HG03159 (cell line): Measurements from ENCODE around the gene APC2.

Source experiments
- ATAC-seq: cut with Tn5 transposase; IDR thresholded peaks from one replicate; pipeline ENCODE4 v1.9.1; 2021; ENCODE audit warnings: mild to moderate bottlenecking, moderate library complexity; ENCODE audit not compliant: unreplicated experiment

APC2 gene

DNA sequence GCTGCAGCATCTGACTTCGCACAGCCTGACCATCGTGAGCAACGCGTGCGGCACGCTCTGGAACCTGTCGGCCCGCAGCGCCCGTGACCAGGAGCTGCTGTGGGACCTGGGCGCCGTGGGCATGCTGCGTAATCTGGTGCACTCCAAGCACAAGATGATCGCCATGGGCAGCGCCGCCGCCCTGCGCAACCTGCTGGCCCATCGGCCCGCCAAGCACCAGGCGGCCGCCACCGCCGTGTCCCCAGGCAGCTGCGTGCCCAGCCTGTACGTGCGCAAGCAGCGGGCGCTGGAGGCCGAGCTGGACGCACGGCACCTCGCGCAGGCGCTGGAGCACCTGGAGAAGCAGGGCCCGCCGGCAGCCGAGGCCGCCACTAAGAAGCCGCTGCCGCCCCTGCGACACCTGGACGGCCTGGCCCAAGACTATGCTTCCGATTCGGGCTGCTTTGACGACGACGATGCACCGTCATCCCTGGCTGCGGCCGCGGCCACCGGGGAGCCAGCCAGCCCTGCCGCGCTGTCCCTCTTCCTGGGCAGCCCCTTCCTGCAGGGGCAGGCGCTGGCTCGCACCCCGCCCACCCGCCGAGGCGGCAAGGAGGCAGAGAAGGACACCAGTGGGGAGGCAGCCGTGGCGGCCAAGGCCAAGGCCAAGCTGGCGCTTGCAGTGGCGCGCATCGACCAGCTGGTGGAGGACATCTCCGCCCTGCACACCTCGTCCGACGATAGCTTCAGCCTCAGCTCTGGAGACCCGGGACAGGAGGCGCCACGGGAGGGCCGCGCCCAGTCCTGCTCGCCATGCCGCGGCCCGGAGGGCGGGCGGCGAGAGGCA, 15.5 kb downstream of the APC2 start:
- ATAC-seq: no peak

DNA sequence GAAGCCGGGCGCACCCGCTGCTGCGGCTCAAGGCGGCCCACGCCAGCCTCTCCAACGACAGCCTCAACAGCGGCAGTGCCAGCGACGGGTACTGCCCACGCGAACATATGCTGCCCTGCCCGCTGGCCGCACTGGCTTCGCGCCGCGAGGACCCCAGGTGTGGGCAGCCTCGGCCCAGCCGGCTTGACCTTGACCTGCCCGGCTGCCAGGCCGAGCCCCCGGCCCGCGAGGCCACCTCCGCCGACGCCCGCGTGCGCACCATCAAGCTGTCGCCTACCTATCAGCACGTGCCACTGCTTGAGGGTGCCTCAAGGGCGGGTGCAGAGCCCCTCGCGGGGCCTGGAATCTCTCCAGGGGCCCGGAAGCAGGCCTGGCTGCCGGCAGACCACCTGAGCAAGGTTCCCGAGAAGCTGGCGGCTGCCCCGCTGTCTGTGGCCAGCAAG, 16.1 kb downstream of the APC2 start:
- ATAC-seq: no peak

DNA sequence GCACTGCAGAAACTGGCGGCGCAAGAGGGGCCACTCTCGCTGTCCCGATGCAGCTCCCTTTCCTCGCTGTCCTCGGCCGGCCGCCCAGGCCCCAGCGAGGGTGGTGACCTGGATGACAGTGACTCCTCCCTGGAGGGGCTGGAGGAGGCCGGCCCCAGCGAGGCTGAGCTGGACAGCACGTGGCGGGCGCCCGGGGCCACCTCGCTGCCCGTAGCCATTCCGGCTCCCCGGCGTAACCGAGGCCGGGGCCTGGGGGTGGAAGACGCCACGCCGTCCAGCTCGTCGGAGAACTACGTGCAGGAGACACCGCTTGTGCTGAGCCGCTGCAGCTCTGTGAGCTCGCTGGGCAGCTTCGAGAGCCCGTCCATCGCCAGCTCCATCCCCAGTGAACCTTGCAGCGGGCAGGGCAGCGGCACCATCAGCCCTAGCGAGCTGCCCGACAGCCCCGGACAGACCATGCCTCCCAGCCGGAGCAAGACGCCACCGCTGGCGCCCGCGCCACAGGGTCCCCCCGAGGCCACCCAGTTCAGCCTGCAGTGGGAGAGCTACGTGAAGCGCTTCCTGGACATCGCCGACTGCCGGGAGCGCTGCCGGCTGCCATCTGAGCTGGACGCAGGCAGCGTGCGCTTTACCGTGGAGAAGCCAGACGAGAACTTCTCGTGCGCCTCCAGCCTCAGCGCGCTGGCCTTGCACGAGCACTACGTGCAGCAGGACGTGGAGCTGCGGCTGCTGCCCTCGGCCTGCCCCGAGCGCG, 16.7 kb downstream of the APC2 start:
- no peak for ATAC-seq

DNA sequence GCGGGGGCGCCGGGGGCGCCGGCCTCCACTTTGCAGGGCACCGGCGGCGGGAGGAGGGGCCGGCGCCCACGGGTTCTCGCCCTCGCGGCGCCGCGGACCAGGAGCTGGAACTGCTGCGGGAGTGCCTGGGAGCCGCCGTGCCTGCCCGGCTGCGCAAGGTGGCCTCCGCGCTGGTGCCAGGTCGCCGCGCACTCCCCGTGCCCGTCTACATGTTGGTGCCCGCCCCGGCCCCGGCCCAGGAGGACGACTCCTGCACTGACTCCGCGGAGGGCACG, 17.2 kb downstream of the APC2 start:
- ATAC-seq: no peak

DNA sequence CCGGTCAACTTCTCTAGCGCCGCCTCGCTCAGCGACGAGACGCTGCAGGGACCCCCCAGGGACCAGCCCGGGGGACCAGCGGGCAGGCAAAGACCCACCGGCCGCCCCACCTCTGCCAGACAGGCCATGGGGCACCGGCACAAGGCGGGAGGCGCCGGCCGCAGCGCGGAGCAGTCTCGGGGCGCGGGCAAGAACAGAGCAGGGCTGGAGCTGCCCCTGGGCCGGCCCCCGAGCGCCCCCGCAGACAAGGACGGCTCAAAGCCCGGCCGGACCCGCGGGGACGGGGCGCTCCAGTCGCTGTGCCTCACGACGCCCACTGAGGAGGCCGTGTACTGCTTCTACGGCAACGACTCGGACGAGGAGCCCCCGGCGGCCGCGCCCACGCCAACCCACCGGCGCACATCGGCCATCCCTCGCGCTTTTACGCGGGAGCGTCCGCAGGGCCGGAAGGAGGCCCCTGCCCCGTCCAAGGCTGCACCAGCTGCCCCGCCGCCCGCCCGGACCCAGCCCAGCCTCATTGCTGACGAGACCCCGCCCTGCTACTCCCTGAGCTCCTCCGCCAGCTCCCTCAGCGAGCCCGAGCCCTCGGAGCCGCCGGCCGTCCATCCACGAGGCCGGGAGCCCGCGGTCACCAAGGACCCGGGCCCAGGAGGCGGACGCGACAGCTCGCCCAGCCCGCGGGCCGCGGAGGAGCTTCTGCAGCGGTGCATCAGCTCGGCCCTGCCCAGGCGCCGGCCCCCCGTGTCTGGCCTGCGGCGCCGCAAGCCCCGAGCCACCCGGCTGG, 17.8 kb downstream of the APC2 start:
- ATAC-seq: no peak

DNA sequence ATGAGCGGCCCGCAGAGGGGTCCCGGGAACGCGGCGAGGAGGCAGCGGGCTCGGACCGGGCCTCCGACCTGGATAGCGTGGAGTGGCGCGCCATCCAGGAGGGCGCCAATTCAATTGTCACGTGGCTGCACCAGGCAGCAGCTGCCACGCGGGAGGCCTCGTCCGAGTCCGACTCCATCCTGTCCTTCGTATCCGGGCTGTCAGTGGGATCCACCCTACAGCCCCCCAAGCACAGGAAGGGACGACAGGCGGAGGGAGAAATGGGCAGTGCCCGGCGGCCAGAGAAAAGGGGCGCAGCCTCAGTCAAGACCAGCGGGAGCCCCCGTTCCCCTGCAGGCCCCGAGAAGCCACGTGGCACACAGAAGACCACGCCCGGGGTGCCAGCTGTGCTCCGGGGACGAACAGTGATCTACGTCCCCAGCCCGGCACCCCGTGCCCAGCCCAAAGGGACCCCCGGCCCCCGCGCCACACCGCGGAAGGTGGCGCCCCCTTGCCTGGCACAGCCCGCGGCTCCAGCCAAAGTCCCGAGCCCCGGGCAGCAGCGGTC, 18.4 kb downstream of the APC2 start:
- no peak for ATAC-seq

DNA sequence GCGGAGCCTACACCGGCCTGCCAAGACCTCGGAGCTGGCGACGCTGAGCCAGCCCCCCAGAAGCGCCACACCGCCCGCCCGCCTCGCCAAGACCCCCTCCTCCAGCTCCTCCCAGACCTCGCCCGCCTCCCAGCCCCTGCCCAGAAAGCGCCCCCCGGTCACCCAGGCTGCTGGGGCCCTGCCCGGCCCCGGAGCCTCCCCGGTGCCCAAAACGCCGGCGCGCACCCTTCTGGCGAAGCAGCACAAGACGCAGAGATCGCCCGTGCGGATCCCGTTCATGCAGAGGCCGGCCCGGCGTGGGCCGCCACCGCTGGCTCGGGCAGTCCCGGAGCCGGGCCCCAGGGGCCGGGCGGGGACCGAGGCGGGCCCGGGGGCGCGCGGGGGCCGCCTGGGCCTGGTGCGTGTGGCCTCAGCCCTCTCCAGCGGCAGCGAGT, 18.9 kb downstream of the APC2 start:
- no peak for ATAC-seq

DNA sequence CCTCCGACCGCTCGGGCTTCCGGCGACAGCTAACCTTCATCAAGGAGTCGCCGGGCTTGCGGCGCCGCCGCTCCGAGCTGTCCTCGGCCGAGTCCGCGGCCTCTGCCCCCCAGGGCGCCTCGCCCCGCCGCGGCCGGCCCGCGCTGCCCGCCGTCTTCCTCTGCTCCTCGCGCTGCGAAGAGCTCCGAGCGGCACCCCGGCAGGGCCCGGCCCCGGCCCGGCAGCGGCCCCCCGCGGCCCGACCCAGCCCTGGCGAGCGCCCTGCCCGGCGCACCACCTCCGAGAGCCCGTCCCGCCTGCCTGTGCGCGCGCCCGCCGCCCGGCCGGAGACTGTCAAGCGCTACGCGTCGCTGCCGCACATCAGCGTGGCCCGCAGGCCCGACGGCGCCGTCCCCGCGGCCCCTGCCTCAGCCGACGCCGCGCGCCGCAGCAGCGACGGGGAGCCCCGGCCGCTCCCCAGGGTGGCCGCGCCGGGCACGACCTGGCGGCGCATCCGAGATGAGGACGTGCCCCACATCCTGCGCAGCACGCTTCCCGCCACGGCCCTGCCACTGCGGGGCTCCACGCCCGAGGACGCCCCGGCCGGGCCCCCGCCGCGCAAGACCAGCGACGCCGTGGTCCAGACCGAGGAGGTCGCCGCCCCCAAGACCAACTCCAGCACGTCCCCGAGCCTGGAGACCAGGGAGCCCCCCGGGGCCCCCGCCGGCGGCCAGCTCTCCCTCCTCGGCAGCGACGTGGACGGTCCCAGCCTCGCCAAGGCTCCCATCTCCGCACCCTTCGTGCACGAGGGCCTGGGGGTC, 19.5 kb downstream of the APC2 start:
- ATAC-seq: no peak

DNA sequence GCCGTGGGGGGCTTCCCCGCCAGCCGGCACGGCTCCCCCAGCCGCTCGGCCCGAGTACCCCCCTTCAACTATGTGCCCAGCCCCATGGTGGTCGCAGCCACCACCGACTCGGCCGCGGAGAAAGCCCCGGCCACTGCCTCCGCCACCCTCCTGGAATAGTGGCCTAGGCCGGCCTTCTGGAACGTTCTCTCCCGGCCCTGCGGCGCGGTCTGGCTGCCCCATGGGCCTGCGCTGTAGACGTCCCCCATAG, 20.1 kb downstream of the APC2 start:
- no peak for ATAC-seq

DNA sequence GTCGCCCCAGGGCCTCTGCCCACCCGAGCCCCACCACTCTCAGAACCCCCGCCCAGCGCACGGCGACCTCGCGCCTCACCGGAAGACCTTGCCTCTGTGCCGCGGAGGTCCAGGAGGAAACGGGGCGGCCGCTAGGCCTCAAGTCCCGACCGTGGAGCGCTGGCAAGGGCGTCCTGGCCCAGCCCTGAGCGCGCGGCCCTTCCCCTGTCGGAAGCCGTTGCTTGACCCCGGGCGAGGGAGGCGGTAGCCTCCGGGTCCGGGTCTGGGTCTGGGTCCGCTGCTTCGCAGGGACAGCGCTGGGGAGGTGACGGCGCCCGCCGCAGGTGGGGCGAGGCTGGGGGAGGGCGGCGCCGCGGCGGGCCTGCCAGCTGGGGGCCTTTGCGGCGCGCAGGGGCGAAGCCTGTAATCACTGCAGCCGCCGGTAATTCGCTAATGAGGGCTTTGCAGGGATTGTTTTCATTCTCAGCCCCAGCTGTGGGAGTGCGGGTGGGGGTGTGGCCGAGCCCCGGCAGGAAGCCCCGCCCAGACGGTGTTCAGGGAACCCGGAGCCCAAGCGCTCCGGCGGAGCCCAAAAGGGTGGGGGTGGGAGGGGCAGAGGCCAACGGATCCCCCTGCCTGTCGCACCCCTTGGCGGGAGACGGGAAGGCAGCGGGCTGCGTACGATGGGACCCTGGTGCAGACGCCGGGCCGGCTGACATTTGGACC, 20.5 kb downstream of the APC2 start:
- ATAC-seq: no peak

DNA sequence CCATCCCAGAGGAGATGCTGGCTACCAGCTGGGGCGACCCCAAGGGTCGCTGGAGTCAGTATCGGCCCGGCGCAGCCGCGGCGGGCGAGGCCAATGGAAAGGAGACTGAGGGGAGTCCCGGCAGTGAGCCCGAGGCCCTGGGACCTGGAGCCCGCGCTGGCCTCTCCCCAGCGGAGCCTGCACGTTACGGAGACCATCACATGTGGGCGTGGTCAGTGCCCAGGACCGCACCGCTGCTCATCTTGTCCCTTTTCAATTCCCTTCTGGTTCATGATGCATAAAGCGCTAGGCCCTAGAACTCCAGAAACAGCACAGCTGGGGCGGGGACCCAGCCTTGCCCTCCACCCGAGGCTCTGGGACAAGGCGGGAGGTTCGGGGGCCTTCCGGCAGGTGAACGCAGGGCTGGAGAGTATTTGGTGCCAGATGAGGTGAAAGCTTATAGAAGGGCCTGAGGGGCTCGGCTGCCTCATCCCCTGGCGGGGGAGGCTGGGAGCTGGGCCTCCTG, 21.1 kb downstream of the APC2 start:
- no peak for ATAC-seq

DNA sequence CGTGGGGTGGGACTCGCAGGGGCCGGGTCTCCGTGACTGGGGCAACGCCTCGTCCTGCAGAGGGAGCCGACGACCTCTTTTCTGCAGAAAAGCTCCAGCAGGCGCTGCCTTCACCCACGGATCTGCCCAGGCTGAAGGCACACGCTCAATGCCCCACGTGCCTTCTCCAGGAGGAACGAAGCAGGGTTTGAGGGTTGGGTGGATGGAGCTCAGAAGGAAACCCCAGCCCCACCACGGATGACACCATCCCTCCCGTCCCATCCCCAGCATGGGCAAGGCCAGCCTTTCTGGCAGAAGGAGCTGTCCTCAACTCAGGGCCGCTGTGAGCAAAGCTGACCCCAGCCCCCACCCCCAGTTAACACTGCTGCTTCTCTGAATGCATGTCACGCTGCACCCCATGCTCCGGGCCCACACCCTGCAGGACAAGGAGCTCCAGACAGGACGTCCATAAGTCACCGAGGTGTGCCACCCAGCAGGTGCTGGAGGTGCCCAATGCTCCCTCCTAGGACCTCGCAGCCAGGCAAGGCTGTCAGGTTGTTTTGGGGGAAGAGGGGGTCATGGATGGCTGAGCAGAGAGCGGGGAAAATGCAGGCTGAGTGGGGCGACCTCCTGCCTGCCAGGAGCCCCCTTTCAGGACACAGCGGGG, 21.7 kb downstream of the APC2 start:
- ATAC-seq: no peak

DNA sequence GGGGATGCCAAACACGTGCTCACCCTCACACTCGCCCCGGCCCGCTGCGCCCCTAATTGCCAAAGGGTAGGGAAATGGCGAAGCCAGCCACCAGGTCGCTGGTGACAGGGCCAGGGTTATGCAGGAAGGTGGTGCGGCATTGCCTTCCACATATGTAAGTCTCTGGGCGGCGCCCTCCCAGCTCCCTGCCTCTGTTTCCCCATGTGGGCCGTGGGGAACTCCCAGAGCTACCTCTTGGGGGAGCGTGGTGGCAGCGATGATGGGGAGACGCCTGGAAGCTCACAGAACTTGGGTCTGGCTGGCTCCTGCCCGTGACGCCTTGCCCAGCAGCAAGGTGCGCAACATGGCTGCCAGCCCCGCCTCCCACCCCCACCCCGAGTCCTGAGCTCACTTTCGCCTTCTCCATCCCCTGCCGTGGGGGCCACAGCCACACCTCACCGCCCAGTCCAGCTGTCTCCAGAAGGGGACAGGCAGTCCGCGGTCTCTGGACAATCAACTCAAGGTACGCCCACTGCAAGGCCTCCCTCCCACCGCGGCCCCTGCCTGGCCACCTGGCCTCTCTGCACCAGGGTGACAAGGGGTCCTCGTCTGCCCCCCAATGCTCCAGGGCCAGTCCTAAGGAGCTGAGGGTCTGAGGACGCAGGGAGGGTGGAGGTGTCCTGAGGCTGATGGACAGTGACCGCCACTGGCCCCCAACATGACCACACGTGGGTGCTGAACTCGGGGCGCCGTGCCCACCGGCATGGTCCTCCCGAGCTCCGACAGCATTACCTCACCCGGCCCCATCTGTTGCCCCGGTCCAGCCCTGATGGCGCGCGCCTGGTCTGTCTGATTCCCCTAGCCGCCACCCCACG, 22.5 kb downstream of the APC2 start:
- ATAC-seq: no peak

DNA sequence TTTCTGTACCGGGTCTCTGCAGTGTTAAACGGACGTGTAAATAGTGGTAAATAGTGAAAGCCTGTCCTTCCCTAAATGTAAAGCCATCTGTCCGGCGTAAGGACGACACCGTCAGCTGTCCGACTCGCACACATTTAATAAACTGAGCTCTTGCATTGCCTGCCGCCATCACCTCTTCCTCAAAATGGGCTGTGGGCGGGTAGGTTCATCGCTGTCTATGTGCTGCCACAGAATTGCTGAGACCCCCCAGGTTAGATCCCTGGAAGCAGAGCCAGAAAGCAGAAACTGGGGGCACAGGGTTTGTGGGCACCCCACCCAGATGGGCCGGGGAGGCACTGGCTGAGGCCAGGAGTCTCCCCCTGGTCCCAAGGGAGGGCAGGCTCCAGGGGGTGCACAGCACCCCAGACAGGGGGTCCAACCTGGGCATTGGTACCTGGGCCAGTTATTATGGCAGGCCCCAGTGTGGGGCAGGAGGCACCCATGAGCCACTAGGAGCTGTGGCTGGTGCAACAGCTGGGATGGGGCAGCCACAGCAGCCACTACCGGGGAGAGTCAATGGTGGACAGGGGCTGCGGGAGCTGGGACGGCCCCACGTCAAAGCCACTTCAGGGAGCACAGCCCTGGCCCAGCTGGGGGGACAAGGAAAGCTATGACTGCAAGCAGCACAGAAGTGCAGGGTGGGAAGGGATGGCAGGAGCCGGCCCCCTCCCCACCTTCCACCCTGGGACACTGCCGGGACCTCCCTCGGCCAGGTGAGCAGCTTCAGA, 23.3 kb downstream of the APC2 start:
- ATAC-seq: no peak

DNA sequence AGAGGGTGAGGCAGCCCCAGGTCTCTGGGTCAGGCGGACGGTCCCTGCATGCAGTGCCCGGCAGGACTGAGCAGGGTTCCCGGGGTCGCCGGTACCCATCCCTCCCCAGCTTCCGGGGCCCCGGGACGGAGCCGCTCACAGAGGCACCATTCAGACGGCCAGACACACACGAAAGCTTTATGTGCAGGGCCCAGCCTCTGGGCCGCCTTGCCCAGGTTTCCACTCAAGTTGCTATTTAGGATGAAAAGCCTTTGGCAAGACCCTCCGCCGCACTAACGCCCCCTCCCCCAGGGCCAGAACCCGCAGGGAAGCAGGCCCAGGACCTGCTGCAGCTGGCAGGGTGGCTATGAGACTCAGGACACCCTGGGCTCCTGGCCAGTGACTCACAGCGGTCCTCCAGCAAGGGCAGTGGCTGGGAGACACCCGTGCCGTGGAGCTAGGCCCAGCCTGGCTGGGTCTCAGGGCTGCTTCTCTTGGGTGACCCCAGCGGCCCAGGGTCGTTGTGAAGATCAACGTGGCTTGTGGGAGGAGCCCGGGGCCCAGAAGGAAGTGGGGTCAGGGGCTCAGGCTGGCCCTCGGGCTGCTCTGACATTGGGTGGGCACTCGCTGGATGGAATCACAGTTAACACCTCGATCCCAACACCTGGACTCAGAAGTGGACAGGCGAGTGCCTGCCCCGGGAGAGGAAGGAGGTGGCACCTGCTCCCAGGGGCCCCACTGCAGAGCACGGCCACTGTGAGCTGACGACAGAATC, 24.3 kb downstream of the APC2 start:
- ATAC-seq: no peak

DNA sequence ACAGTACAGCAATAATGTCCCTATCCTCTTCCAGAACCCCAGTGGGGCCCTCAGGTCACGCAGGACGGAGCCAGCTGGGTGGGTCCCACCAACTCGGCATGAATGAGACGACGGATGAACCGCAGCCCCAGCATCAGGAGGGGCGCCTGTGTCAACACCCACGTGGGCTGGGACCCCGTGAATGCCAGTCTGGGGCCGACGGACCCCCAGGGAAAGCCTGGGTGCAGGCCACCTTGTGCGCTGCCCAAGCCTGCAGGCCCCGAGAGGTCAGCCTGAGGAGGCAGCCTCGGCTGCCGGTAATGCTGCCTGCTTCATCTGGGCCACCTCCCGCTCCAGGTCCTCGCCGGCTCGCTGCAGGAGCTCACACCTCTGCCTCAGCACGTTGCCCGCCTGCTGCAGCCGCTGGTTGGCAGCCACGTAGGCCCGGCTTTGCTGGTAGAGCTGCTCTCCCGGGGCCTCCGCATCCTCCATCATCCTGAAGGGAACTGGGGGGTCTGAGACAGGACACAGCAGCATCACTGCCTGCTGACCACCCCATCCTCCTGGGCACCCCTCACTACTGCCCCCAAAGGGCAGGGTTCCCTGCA, 24.9 kb downstream of the APC2 start:
- ATAC-seq: no peak
